HFF-Myc (cell line): ENCODE results near the gene CDH4.

Experiments used
- DNase-seq: peaks from one replicate; pipeline ENCODE4 v3.0.0-alpha.2; 2011; ENCODE audit warnings: low read depth; ENCODE audit errors: extremely low read depth
- H3K4me3 ChIP-seq: replicated peaks from 2 replicates; pipeline ENCODE4 v1.5.1; 2011; ENCODE audit warnings: low read depth, mild to moderate bottlenecking, control low read depth, low read length
- CTCF ChIP-seq: IDR thresholded peaks from 2 replicates; pipeline ENCODE4 v1.5.1; 2012; ENCODE audit warnings: mild to moderate bottlenecking, low read depth, low read length, control low read depth; ENCODE audit errors: missing control alignments

Gene CDH4

GRCh38 chr20:61514805-61515505, 262.9 kb downstream of the CDH4 start:
- DNase-seq, result no peak
- no peak for TF ChIP-seq CTCF
- no peak overlapping the region for H3K4me3 ChIP-seq

- no peak overlapping the region for H3K4me3 ChIP-seq
- DNase-seq, result no peak
- no peak for TF ChIP-seq CTCF
These were observed 263.9 kb downstream of the CDH4 start for GRCh38 chr20:61515922-61516321.

- no peak for TF ChIP-seq CTCF
- DNase-seq, result peak; percentile 21
- no peak overlapping the region for H3K4me3 ChIP-seq
These were observed 264.5 kb downstream of the CDH4 start for GRCh38 chr20:61516346-61517208.

- no peak for DNase-seq
- no peak for TF ChIP-seq CTCF
- no peak overlapping the region for H3K4me3 ChIP-seq
These were observed 265.4 kb downstream of the CDH4 start for GRCh38 chr20:61517419-61517818.

- no peak for TF ChIP-seq CTCF
- no peak overlapping the region for H3K4me3 ChIP-seq
- DNase-seq, result no peak
These were observed 266.4 kb downstream of the CDH4 start for GRCh38 chr20:61518424-61518951.

GRCh38 chr20:61519488-61519887, 267.4 kb downstream of the CDH4 start:
- TF ChIP-seq CTCF, result no peak
- H3K4me3 ChIP-seq, result no peak overlapping the region
- DNase-seq, result no peak
